IMR-90 (cell line): Measurements from ENCODE around the gene TLK2.
"Not testable (repeated sequence)": the region's sequence is repeated elsewhere in the genome, so short reads cannot be mapped to it uniquely, and the experiment has no call there.

Experiments
- BHLHE40 ChIP-seq: fragments of 150-350 bp; IDR thresholded peaks from 2 replicates; pipeline ENCODE4 v1.6.1; 2016; ENCODE audit warnings: mild to moderate bottlenecking, low read depth, low read length
- CEBPB ChIP-seq: IDR thresholded peaks from 2 replicates; pipeline ENCODE4 v1.6.1; 2012; ENCODE audit warnings: low read depth, low read length, improper control_type of control experiment
- FOS ChIP-seq: fragments of 150-350 bp; IDR thresholded peaks from 2 replicates; pipeline ENCODE4 v1.6.1; 2016; ENCODE audit warnings: low read depth, low read length
- MAZ ChIP-seq: IDR thresholded peaks from 2 replicates; pipeline ENCODE4 v1.6.1; 2012; ENCODE audit warnings: low read depth, mild to moderate bottlenecking, low read length, improper control_type of control experiment, moderate library complexity, borderline replicate concordance
- MXI1 ChIP-seq: IDR thresholded peaks from 2 replicates; pipeline ENCODE4 v1.6.1; 2012; ENCODE audit warnings: low read depth, mild to moderate bottlenecking, low read length, moderate library complexity, borderline replicate concordance
- POLR2A ChIP-seq: IDR thresholded peaks from 2 replicates; pipeline ENCODE4 v1.6.1; 2012; ENCODE audit warnings: mild to moderate bottlenecking, low read depth, low read length
- RAD21 ChIP-seq: IDR thresholded peaks from 2 replicates; pipeline ENCODE4 v1.6.1; 2012; ENCODE audit warnings: low read length, improper control_type of control experiment
- RFX5 ChIP-seq: IDR thresholded peaks from 2 replicates; pipeline ENCODE4 v1.8.0; 2012; ENCODE audit warnings: low read depth, mild to moderate bottlenecking, low read length, moderate library complexity
- TF ChIP-seq, protein P1 (sequence below): conservative IDR thresholded peaks from 2 replicates; pipeline ENCODE4 v1.5.1; 2012; ENCODE audit warnings: mild to moderate bottlenecking, low read depth, low read length, improper control_type of control experiment
- TF ChIP-seq, protein P2 (sequence below): fragments of 150-350 bp; IDR thresholded peaks from 2 replicates; pipeline ENCODE4 v1.6.1; 2017; ENCODE audit warnings: mild to moderate bottlenecking, antibody characterized with exemption, low read length, low read depth
- TF ChIP-seq, protein P3 (sequence below): fragments of 150-350 bp; IDR thresholded peaks from 2 replicates; pipeline ENCODE4 v1.6.1; 2016; ENCODE audit warnings: low read depth, mild to moderate bottlenecking, low read length, moderate library complexity, borderline replicate concordance

DNA sequence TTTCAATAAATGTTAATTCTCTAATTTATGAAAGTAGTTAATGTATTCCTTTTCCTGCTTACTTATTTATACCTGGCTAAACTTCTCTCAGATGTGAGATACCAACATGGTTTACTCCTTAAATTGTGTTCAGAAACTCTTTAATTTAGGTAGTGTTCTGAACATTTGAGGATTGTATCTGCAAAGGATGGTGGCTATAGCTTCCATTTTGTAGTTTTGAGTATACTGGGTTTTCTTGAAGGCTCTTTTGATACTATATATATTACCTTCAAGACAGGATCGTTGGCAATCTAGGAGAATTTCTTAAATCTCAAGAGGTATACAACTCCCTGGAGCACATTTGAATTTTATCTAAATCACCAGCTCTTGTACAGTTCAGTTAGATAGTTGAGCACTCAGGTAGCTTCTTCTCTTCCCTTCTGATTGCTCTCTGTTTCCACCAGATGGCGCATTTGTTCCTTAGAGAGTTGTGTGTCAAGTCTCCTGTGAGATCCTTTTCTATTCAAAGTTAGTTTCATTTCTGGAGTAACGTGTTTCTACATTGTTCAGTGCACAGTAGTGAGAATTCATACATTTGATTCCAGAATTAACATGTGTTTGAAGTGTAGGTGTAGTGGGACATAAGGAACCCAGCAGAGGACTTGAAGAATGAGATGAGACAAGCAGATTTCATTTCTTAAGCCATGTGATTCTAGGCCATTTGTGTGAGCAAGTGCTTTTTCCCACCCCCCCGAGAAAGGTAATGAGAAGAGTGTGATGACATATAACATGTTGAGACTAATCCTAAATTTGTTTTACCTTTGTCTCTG lies 74.4 kb downstream of the TLK2 start:
- not testable (repeated sequence) for TF ChIP-seq RFX5, CEBPB, POLR2A, FOS, MXI1, MAZ, BHLHE40
- peak; percentile 39; the same call in 1 of the 2 replicates for TF ChIP-seq RAD21
- TF ChIP-seq, protein P1, sequence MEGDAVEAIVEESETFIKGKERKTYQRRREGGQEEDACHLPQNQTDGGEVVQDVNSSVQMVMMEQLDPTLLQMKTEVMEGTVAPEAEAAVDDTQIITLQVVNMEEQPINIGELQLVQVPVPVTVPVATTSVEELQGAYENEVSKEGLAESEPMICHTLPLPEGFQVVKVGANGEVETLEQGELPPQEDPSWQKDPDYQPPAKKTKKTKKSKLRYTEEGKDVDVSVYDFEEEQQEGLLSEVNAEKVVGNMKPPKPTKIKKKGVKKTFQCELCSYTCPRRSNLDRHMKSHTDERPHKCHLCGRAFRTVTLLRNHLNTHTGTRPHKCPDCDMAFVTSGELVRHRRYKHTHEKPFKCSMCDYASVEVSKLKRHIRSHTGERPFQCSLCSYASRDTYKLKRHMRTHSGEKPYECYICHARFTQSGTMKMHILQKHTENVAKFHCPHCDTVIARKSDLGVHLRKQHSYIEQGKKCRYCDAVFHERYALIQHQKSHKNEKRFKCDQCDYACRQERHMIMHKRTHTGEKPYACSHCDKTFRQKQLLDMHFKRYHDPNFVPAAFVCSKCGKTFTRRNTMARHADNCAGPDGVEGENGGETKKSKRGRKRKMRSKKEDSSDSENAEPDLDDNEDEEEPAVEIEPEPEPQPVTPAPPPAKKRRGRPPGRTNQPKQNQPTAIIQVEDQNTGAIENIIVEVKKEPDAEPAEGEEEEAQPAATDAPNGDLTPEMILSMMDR = peak; percentile 30; the same call in 1 of the 2 replicates
- TF ChIP-seq, protein P2, sequence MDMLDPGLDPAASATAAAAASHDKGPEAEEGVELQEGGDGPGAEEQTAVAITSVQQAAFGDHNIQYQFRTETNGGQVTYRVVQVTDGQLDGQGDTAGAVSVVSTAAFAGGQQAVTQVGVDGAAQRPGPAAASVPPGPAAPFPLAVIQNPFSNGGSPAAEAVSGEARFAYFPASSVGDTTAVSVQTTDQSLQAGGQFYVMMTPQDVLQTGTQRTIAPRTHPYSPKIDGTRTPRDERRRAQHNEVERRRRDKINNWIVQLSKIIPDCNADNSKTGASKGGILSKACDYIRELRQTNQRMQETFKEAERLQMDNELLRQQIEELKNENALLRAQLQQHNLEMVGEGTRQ = not testable (repeated sequence)
- TF ChIP-seq, protein P3, sequence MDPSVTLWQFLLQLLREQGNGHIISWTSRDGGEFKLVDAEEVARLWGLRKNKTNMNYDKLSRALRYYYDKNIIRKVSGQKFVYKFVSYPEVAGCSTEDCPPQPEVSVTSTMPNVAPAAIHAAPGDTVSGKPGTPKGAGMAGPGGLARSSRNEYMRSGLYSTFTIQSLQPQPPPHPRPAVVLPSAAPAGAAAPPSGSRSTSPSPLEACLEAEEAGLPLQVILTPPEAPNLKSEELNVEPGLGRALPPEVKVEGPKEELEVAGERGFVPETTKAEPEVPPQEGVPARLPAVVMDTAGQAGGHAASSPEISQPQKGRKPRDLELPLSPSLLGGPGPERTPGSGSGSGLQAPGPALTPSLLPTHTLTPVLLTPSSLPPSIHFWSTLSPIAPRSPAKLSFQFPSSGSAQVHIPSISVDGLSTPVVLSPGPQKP = not testable (repeated sequence)
